ENCODE results near the gene LDHAL6B. TPM values are rescaled to one million over a fixed set of nuclear protein-coding genes. Genes with fewer than 3 reads are reported as not detected.

Gene LDHAL6B
- total and polyA plus RNA-seq, 9 of the 15 experiments (the other 6 are each of a cell fraction or from before 2014, with no cell fraction given) = not detected

- no peak for TF ChIP-seq AFF1 (IDR thresholded peaks at IDR 0.05; ENCODE audit: low read depth in 1 of 2, partially characterized antibody in 2 of 2)
- no peak for TF ChIP-seq CBX2 (IDR thresholded peaks at IDR 0.05; ENCODE audit: insufficient read depth, low read length, poor library complexity, severe bottlenecking)
- TF ChIP-seq NCOA6 (IDR thresholded peaks at IDR 0.05) = no peak
- TF ChIP-seq ARID3B (CRISPR knock-in tag; IDR thresholded peaks at IDR 0.05; ENCODE audit: borderline replicate concordance) = no peak
- no peak for TF ChIP-seq TCFL5 (CRISPR knock-in tag; conservative IDR thresholded peaks at IDR 0.05)
Observed at GRCh38 chr15:59216911-59217310, 10.3 kb downstream of the LDHAL6B start (continued).
